ENCODE results near the gene SETBP1.

- TF ChIP-seq SIN3A (IDR thresholded peaks at IDR 0.05; ENCODE audit: borderline replicate concordance, insufficient read depth, low read depth, low read length) (no peak), REST (IDR thresholded peaks at IDR 0.05; ENCODE audit: insufficient read depth in 1 of 2, low read depth in 2 of 2, low read length in 1 of 2) (no peak), CTCF (IDR thresholded peaks at IDR 0.05) (no peak)
These were observed 52.5 kb downstream of the SETBP1 start for GRCh38 chr18:44733069-44733753.
